Liver (tissue), 9 donors: ENCODE measurements around the gene NUDT16. TPM values are rescaled to one million over a fixed set of nuclear protein-coding genes. Genes with fewer than 3 reads are reported as not detected.

Experiments
- DNase-seq: peaks from one replicate; pipeline ENCODE4 v3.0.0-alpha.2; 2017; ENCODE audit warnings: low spot score
- H3K27ac ChIP-seq, 2 donors: one replicate each; pipeline ENCODE4 v1.7.0; 2013; ENCODE audit warnings: inconsistent platforms in 2 of 2, low read length in 2 of 2, control low read depth in 1 of 2, low read depth in 1 of 2, mild to moderate bottlenecking in 1 of 2
- H3K27me3 ChIP-seq, 4 donors: one replicate each; pipeline versions ENCODE4 v1.6.1 to v1.7.0; 2013; ENCODE audit warnings: low read length in 3 of 4, inconsistent platforms in 1 of 4, mild to moderate bottlenecking in 1 of 4, moderate library complexity in 1 of 4; ENCODE audit not compliant: control insufficient read depth in 4 of 4, insufficient read depth in 4 of 4
- H3K36me3 ChIP-seq, 4 donors: one replicate each; pipeline versions ENCODE4 v1.6.1 to v1.7.0; 2013; ENCODE audit warnings: low read length in 3 of 4, mild to moderate bottlenecking in 3 of 4, low read depth in 1 of 4, moderate library complexity in 1 of 4; ENCODE audit not compliant: control insufficient read depth in 4 of 4, insufficient read depth in 3 of 4
- H3K4me1 ChIP-seq, 4 donors: one replicate each; pipeline versions ENCODE4 v1.6.1 to v1.7.0; 2013; ENCODE audit warnings: low read length in 3 of 4, mild to moderate bottlenecking in 3 of 4, moderate library complexity in 1 of 4; ENCODE audit not compliant: control insufficient read depth in 4 of 4, insufficient read depth in 4 of 4
- H3K4me3 ChIP-seq, 3 donors: one replicate each; pipeline versions ENCODE4 v1.6.1 to v1.7.0; 2013; ENCODE audit warnings: low read length in 3 of 3, control low read depth in 1 of 3, low read depth in 1 of 3, mild to moderate bottlenecking in 1 of 3
- H3K9ac ChIP-seq, 2 donors: one replicate each; pipeline ENCODE4 v1.7.0; 2013; ENCODE audit warnings: low read length in 2 of 2, mild to moderate bottlenecking in 2 of 2, moderate library complexity in 2 of 2, control low read depth in 1 of 2, low read depth in 1 of 2
- H3K9me3 ChIP-seq, 4 donors: one replicate each; pipeline versions ENCODE4 v1.6.1 to v1.7.0; 2013; ENCODE audit warnings: low read length in 3 of 4; ENCODE audit not compliant: control insufficient read depth in 4 of 4
- ATF3 ChIP-seq: IDR thresholded peaks from 2 replicates; pipeline ENCODE4 v1.6.1; 2016; ENCODE audit warnings: antibody characterized with exemption
- CTCF ChIP-seq: fragments of 150-350 bp; IDR thresholded peaks from 2 replicates; pipeline ENCODE4 v1.5.1; 2017; ENCODE audit warnings: improper control_type of control experiment, low read depth, low read length; ENCODE audit not compliant: missing input control
- EGR1 ChIP-seq, 2 donors: IDR thresholded peaks; 2 replicates each; pipeline ENCODE4 v1.6.1; 2016 to 2018; ENCODE audit warnings: antibody characterized with exemption in 2 of 2, low read depth in 2 of 2
- FOXA1 ChIP-seq: IDR thresholded peaks from 2 replicates; pipeline ENCODE4 v1.6.1; 2016; ENCODE audit warnings: antibody characterized with exemption
- FOXA2 ChIP-seq: IDR thresholded peaks from 2 replicates; pipeline ENCODE4 v1.6.1; 2016; ENCODE audit warnings: antibody characterized with exemption
- GABPA ChIP-seq, 2 donors: IDR thresholded peaks in 1 of 2; conservative IDR thresholded peaks in 1 of 2; 2 replicates each; pipeline ENCODE4 v1.6.1; 2016; ENCODE audit warnings: antibody characterized with exemption in 2 of 2, mild to moderate bottlenecking in 1 of 2, moderate library complexity in 1 of 2
- HNF4A ChIP-seq, 2 donors: conservative IDR thresholded peaks; 2 replicates each; pipeline ENCODE4 v1.6.1; 2016; ENCODE audit warnings: antibody characterized with exemption in 2 of 2, mild to moderate bottlenecking in 2 of 2
- HNF4G ChIP-seq: IDR thresholded peaks from 2 replicates; pipeline ENCODE4 v1.6.1; 2016; ENCODE audit warnings: antibody characterized with exemption
- MAX ChIP-seq: IDR thresholded peaks from 2 replicates; pipeline ENCODE4 v1.6.1; 2016; ENCODE audit warnings: antibody characterized with exemption
- NR2F2 ChIP-seq: IDR thresholded peaks from 2 replicates; pipeline ENCODE4 v1.6.1; 2016; ENCODE audit warnings: antibody characterized with exemption
- RAD21 ChIP-seq, 2 donors: IDR thresholded peaks; 2 replicates each; pipeline ENCODE4 v1.6.1; 2016; ENCODE audit warnings: antibody characterized with exemption in 2 of 2, mild to moderate bottlenecking in 2 of 2
- REST ChIP-seq: IDR thresholded peaks from 2 replicates; pipeline ENCODE4 v1.6.1; 2016; ENCODE audit warnings: antibody characterized with exemption, mild to moderate bottlenecking
- RXRA ChIP-seq, 2 donors: IDR thresholded peaks; 2 replicates each; pipeline ENCODE4 v1.6.1; 2017 to 2018; ENCODE audit warnings: antibody characterized with exemption in 2 of 2, mild to moderate bottlenecking in 1 of 2
- SP1 ChIP-seq: IDR thresholded peaks from 2 replicates; pipeline ENCODE4 v1.6.1; 2018; ENCODE audit warnings: antibody characterized with exemption, mild to moderate bottlenecking
- YY1 ChIP-seq: IDR thresholded peaks from 2 replicates; pipeline ENCODE4 v1.6.1; 2016; ENCODE audit warnings: antibody characterized with exemption, mild to moderate bottlenecking
- ZBTB33 ChIP-seq: IDR thresholded peaks from 2 replicates; pipeline ENCODE4 v1.6.1; 2016; ENCODE audit warnings: antibody characterized with exemption
- WGBS: extraction: QIAGEN DNeasy Blood & Tissue Kit; methylation state at CpG from one replicate; pipeline ENCODE4 v1.1.7; 2013; 5-methylcytosine and 5-hydroxymethylcytosine counted together
- polyA plus RNA-seq, 2 donors: library from polyadenylated mRNA; stranded (reverse) in 1 of 2; unstranded in 1 of 2; fragments of 200-250 nt in 1 of 2; fragments of >200 nt in 1 of 2; fragmentation: Nextera tagmentation in 1 of 2; extraction: Ambion mirVana in 1 of 2; gene quantifications; one replicate each; pipeline versions ENCODE4 v1.2.1 to v1.2.3, GENCODE V29; 2013 to 2015
- total RNA-seq, 2 donors: library from RNA; depleted of rRNA; stranded (reverse); fragments of >200 nt; gene quantifications; one replicate each; pipeline ENCODE4 v1.2.3, GENCODE V29; 2014
- donor health status: healthy.
- donor health status: healthy.
- donor health status: healthy.
- donor health status: healthy.
- donor health status: healthy.

Gene NUDT16
- total and polyA plus RNA-seq, 4 donors, result 11.3 to 33.0 (median 17.1) TPM

- TF ChIP-seq HNF4A (conservative IDR thresholded peaks at IDR 0.05), result no peak
Observed at GRCh38 chr3:131388490-131388799, 6.9 kb downstream of the NUDT16 start (continued).

GRCh38 chr3:131390331-131390730 lies 8.8 kb downstream of the NUDT16 start:
- Histone ChIP-seq H3K36me3 (peaks cover 0 to 2% (median 0%) of the 10 kb centered on the region in 4 donors), H3K4me3 (no peak overlapping the region), H3K9me3 (peaks cover 0 to 4% (median 0%) of the 10 kb centered on the region in 4 donors), H3K27me3 (no peaks in the 10 kb centered on the region), H3K27ac (no peak overlapping the region), H3K9ac (no peak overlapping the region), H3K4me1 (peaks cover 6 to 14% (median 11%) of the 10 kb centered on the region in 4 donors)
- TF ChIP-seq ATF3 (no peak), SP1 (no peak), CTCF (no peak), REST (no peak), FOXA1 (no peak), EGR1 (IDR thresholded peaks at IDR 0.05; ENCODE audit: low read depth in 2 of 2) (no peak), FOXA2 (no peak)
- 91% methylated on average over 2 of the region's 2 CpGs for WGBS
- no peak for DNase-seq

GRCh38 chr3:131393051-131393450 lies 11.5 kb downstream of the NUDT16 start:
- Histone ChIP-seq H3K4me1 (peaks cover 0 to 3% (median 0%) of the 10 kb centered on the region in 4 donors), H3K9ac (no peak overlapping the region), H3K27me3 (no peaks in the 10 kb centered on the region), H3K27ac (no peak overlapping the region), H3K36me3 (no peaks in the 10 kb centered on the region), H3K9me3 (peaks cover 0 to 4% (median 0%) of the 10 kb centered on the region in 4 donors), H3K4me3 (no peak overlapping the region)
- TF ChIP-seq YY1 (no peak), ZBTB33 (no peak), MAX (no peak), GABPA (IDR thresholded peaks at IDR 0.05 in 1 of 2, conservative IDR thresholded peaks at IDR 0.05 in 1 of 2) (no peak), FOXA1 (no peak), HNF4G (no peak), RAD21 (IDR thresholded peaks at IDR 0.05) (no peak), SP1 (no peak), RXRA (IDR thresholded peaks at IDR 0.05) (no peak), ATF3 (no peak), HNF4A (conservative IDR thresholded peaks at IDR 0.05) (no peak), NR2F2 (no peak)
- WGBS, result 83% methylated on average over 6 of the region's 6 CpGs
- DNase-seq, result no peak
